MM.1S (cell line): ENCODE measurements around the gene SATB2.

Source experiments
- DNase-seq: peaks from one replicate; pipeline ENCODE4 v3.0.0-alpha.2; 2015
- H2AFZ ChIP-seq: fragments of 300-600 bp; sonication (generic); 2 replicates; pipeline ENCODE4 v1.6.0; 2016; ENCODE audit warnings: antibody characterized with exemption, low read length
- H3F3A ChIP-seq: fragments of 300-600 bp; sonication (generic); 2 replicates; pipeline ENCODE4 v1.6.1; 2016; ENCODE audit warnings: mild to moderate bottlenecking, antibody characterized with exemption, low read length, moderate library complexity, mixed read lengths; ENCODE audit not compliant: insufficient read depth
- H3K27ac ChIP-seq: fragments of 300-600 bp; sonication (generic); 2 replicates; pipeline ENCODE4 v1.5.1; 2016; ENCODE audit warnings: mild to moderate bottlenecking, low read length
- H3K27me3 ChIP-seq: fragments of 300-600 bp; sonication (generic); replicated peaks from 2 replicates; pipeline ENCODE4 v1.6.0; 2016; ENCODE audit warnings: low read length; ENCODE audit not compliant: insufficient read depth
- H3K36me3 ChIP-seq: fragments of 300-600 bp; sonication (generic); replicated peaks from 2 replicates; pipeline ENCODE4 v1.6.1; 2016; ENCODE audit warnings: mild to moderate bottlenecking, low read length, mixed read lengths; ENCODE audit not compliant: insufficient read depth
- H3K4me1 ChIP-seq: fragments of 300-600 bp; sonication (generic); 2 replicates; pipeline ENCODE4 v1.6.1; 2016; ENCODE audit warnings: low read length, mixed read lengths
- H3K4me2 ChIP-seq: fragments of 300-600 bp; sonication (generic); 2 replicates; pipeline ENCODE4 v1.6.0; 2016; ENCODE audit warnings: low read depth, low read length
- H3K4me3 ChIP-seq: fragments of 300-600 bp; sonication (generic); 2 replicates; pipeline ENCODE4 v1.5.1; 2016; ENCODE audit warnings: low read length, mixed read lengths
- H3K79me2 ChIP-seq: fragments of 300-600 bp; sonication (generic); 2 replicates; pipeline ENCODE4 v1.6.1; 2016; ENCODE audit warnings: mixed run types, low read length, mixed read lengths
- H3K9ac ChIP-seq: fragments of 300-600 bp; sonication (generic); 2 replicates; pipeline ENCODE4 v1.6.1; 2016; ENCODE audit warnings: low read length, mixed read lengths
- H3K9me2 ChIP-seq: fragments of 300-600 bp; sonication (generic); replicated peaks from 2 replicates; pipeline ENCODE4 v1.6.1; 2016; ENCODE audit warnings: mild to moderate bottlenecking, low read length, mixed read lengths; ENCODE audit not compliant: insufficient read depth
- H3K9me3 ChIP-seq: fragments of 300-600 bp; sonication (generic); replicated peaks from 2 replicates; pipeline ENCODE4 v1.6.1; 2016; ENCODE audit warnings: mild to moderate bottlenecking, low read length, mixed read lengths; ENCODE audit not compliant: insufficient read depth
- H4K20me1 ChIP-seq: fragments of 300-600 bp; sonication (generic); 2 replicates; pipeline ENCODE4 v1.6.1; 2016; ENCODE audit warnings: mild to moderate bottlenecking, low read length, moderate library complexity, mixed read lengths; ENCODE audit not compliant: insufficient read depth
- EZH2 ChIP-seq: fragments of 300-600 bp; sonication (generic); optimal IDR thresholded peaks from 2 replicates; pipeline ENCODE3; 2017; ENCODE audit warnings: low read depth, mild to moderate bottlenecking, antibody characterized with exemption, low read length, mixed read lengths
- EZH2phosphoT487 ChIP-seq: fragments of 300-600 bp; sonication (generic); IDR thresholded peaks from 2 replicates; pipeline ENCODE4 v1.6.1; 2018; ENCODE audit warnings: antibody characterized with exemption, low read length
- TF ChIP-seq, protein P1 (sequence below): fragments of 300-600 bp; sonication (generic); IDR thresholded peaks from 2 replicates; pipeline ENCODE4 v1.5.1; 2016; ENCODE audit warnings: antibody characterized with exemption, low read length, mixed read lengths

Gene SATB2

DNA sequence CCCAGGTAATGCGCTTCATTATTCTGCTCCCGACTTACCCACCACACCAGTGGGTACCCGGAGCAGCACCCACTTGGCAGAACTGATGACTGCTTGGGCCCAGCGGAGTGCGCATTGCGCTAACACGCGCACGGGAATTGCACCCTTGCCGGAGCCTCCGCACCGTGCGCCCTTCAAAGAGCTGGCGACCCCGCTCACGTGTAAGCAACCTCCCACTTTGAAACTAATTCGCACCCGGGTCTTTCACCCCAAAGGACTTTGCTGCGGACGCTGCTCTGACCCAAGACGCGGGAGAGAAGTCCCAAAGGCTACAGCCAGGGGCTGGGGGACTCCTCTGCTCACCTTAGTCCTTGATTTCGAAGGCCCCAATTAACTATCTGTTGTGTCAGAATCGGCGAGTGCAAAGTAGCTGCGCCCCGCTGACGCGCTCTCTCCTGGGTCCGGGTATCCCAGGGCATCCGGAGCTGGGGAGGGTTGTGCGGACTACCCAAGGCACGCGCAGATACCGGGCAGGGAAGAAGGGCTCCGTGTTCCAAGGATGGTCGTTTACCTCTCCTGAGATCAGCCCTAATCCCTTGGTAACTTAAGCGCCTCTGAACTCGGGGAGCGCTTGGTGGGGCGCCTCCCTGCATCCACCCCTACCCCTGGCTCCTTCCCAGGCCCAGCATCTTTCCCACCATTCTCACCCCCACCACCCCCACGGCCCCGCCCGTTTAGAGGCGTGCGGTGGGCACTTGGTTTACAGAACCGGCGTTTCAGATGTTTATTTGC is 13.1 kb upstream of the SATB2 start:
- H3K27me3 ChIP-seq = peaks cover 46% of the 10 kb centered on the region
- TF ChIP-seq EZH2phosphoT487 (no peak), EZH2 (no peak)
- TF ChIP-seq, protein P1, sequence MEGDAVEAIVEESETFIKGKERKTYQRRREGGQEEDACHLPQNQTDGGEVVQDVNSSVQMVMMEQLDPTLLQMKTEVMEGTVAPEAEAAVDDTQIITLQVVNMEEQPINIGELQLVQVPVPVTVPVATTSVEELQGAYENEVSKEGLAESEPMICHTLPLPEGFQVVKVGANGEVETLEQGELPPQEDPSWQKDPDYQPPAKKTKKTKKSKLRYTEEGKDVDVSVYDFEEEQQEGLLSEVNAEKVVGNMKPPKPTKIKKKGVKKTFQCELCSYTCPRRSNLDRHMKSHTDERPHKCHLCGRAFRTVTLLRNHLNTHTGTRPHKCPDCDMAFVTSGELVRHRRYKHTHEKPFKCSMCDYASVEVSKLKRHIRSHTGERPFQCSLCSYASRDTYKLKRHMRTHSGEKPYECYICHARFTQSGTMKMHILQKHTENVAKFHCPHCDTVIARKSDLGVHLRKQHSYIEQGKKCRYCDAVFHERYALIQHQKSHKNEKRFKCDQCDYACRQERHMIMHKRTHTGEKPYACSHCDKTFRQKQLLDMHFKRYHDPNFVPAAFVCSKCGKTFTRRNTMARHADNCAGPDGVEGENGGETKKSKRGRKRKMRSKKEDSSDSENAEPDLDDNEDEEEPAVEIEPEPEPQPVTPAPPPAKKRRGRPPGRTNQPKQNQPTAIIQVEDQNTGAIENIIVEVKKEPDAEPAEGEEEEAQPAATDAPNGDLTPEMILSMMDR = no peak
- H3K9me2 ChIP-seq = no peaks in the 10 kb centered on the region
- no peaks in the 10 kb centered on the region for H3F3A ChIP-seq
- no peak overlapping the region; the same call in 1 of the 2 replicates for H3K4me3 ChIP-seq
- no peak overlapping the region for H3K9ac ChIP-seq
- H3K27ac ChIP-seq = no peak overlapping the region
- peak overlapping the region; percentile 58; the same call in 1 of the 2 replicates for H3K4me2 ChIP-seq
- H3K9me3 ChIP-seq = no peaks in the 10 kb centered on the region
- H2AFZ ChIP-seq = no peak overlapping the region
- no peaks in the 10 kb centered on the region for H3K36me3 ChIP-seq
- H3K4me1 ChIP-seq = no peaks in the 10 kb centered on the region
- H4K20me1 ChIP-seq = no peaks in the 10 kb centered on the region
- no peaks in the 10 kb centered on the region for H3K79me2 ChIP-seq
- DNase-seq = no peak

DNA sequence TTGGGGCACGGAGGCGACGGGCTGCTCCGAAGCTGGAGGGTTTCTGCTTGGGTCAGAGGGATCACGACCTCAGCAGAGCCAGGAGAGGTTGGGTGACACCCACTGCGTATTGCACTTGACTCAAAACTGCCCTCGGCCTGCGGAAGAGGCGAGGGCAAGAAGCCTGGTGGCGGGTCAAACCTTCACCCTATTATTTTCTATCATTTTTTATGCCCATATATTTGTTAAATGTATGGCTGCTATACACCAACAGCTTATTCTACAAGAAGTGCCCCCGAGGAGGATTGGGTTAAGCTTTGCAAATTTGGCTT is 12.6 kb upstream of the SATB2 start:
- Histone ChIP-seq H3K4me1 (no peaks in the 10 kb centered on the region), H3K79me2 (no peaks in the 10 kb centered on the region), H3F3A (no peaks in the 10 kb centered on the region), H2AFZ (no peak overlapping the region), H4K20me1 (no peaks in the 10 kb centered on the region), H3K36me3 (no peaks in the 10 kb centered on the region), H3K4me2 (no peak overlapping the region), H3K4me3 (no peak overlapping the region), H3K9me3 (no peaks in the 10 kb centered on the region), H3K9me2 (no peaks in the 10 kb centered on the region), H3K9ac (no peak overlapping the region), H3K27ac (no peak overlapping the region), H3K27me3 (peaks cover 51% of the 10 kb centered on the region)
- no peak for TF ChIP-seq EZH2
- TF ChIP-seq, protein P1 = no peak
- TF ChIP-seq EZH2phosphoT487 = no peak
- no peak for DNase-seq

DNA sequence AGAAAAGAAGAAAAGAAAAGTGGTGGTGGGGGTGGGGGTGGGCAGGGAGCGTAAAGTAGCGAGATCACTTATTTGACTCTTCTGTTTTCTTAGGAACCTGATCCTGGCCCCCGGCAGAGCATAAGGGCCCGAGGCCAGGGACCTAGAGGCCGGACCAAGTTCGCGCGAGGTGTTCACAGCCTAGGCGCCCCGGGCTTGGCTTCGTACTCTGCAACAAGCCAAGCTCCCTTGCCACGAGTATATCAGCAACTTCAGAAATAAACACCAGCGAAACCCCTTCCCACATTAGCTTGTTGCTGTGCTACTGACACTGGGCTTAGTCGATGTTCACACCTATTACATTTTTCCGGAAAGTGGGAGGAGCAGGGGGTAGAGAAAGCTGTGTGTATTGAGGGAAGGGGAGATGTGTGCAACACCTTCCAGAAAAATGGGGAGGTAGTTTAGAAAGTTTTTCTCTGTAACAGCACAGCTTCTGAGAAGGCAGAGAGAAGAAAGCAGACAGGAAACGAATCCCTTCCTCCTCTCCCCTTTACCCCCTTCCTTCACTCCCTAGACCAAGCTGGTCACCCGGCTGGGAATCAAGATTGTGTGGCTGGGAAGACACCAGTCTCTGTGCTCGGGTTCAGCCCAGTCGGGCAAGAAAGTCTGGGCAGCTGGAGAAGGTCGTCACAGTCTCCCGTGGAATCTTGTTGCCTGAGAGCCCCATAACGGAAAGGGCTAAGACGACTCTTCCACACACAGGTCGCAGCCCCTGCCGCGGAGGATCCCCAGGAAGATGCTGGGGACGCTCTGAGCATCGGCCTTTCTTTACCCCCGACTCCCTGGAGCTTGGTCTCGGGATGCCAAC is 12.0 kb upstream of the SATB2 start:
- TF ChIP-seq EZH2phosphoT487 = no peak
- TF ChIP-seq, protein P1 = no peak
- no peak for TF ChIP-seq EZH2

More for the DNA sequence above, 12.0 kb upstream of the SATB2 start:
- no peak overlapping the region for H3K9ac ChIP-seq
- no peaks in the 10 kb centered on the region for H3K4me1 ChIP-seq
- H3K9me3 ChIP-seq = no peaks in the 10 kb centered on the region
- H3K4me2 ChIP-seq = no peak overlapping the region
- peaks cover 57% of the 10 kb centered on the region for H3K27me3 ChIP-seq
- no peak overlapping the region for H3K4me3 ChIP-seq
- H3F3A ChIP-seq = no peaks in the 10 kb centered on the region
- no peak for DNase-seq
- no peaks in the 10 kb centered on the region for H3K9me2 ChIP-seq
- H3K27ac ChIP-seq = no peak overlapping the region
- H3K79me2 ChIP-seq = no peaks in the 10 kb centered on the region
- H4K20me1 ChIP-seq = no peaks in the 10 kb centered on the region
- no peak overlapping the region for H2AFZ ChIP-seq
- no peaks in the 10 kb centered on the region for H3K36me3 ChIP-seq
